Cardiac fibroblast (primary cell): ENCODE data around the gene CDH23.
A peak's percentile ranks its signal among the peaks of the same experiment; 100 is the strongest.

Experiments
- DNase-seq, 2 donors: peaks; one replicate each; pipeline versions ENCODE4 v3.0.0 to v3.0.0-alpha.2; 2010; ENCODE audit warnings: low read depth in 2 of 2
- H3K4me3 ChIP-seq, 2 donors: replicated peaks in 1 of 2; 1 replicate in 1 of 2; 2 replicates in 1 of 2; pipeline ENCODE4 v1.5.1; 2011; ENCODE audit warnings: low read depth in 2 of 2, low read length in 2 of 2, mild to moderate bottlenecking in 2 of 2, moderate library complexity in 1 of 2
- TF ChIP-seq, protein P1 (sequence below): IDR thresholded peaks from one replicate; pipeline ENCODE4 v1.5.1; 2011; ENCODE audit warnings: low read depth, mild to moderate bottlenecking, low read length, inconsistent platforms

Gene CDH23

DNA sequence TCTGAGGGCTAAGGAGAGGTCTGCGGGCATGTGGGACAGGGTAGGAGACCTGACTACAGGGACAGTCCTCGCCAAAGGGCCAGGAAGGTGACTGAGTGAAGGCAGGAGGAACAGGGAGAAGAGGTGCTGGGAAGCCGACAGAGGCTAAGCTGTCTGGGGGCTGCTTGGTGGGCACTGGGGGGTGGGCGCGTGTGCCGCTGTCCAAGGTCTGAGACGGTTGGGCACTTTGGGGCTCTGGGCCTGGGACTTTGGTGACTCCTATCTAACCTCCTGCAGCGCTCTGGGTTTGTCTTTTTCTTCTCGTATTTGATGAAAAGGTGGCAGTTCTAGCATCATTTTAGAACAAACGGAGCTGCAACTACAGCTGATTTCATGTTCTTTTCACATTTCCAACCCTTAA is 181.3 kb downstream of the CDH23 start:
- TF ChIP-seq, protein P1, sequence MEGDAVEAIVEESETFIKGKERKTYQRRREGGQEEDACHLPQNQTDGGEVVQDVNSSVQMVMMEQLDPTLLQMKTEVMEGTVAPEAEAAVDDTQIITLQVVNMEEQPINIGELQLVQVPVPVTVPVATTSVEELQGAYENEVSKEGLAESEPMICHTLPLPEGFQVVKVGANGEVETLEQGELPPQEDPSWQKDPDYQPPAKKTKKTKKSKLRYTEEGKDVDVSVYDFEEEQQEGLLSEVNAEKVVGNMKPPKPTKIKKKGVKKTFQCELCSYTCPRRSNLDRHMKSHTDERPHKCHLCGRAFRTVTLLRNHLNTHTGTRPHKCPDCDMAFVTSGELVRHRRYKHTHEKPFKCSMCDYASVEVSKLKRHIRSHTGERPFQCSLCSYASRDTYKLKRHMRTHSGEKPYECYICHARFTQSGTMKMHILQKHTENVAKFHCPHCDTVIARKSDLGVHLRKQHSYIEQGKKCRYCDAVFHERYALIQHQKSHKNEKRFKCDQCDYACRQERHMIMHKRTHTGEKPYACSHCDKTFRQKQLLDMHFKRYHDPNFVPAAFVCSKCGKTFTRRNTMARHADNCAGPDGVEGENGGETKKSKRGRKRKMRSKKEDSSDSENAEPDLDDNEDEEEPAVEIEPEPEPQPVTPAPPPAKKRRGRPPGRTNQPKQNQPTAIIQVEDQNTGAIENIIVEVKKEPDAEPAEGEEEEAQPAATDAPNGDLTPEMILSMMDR, result no peak

DNA sequence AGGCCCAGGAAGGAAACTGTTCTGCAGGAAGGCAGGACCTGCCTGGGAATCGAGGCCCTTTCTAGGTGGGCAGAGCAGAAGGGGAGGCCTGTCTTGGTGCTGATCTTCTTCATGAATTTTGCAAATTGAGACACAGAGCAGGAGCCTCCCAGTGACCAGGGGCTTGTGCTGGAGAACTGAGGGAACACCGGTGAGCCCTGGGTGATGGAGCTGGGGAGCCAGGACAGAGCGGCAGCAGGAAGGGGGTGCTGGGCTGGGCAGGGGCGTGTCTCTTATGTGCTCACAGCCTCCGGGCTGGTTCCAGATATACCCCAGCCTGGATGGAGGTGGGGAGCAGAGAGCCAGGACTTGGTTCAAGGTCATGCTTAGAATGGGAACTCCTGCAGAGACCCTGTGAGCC is 182.9 kb downstream of the CDH23 start:
- no peak for DNase-seq
- H3K4me3 ChIP-seq, result no peak overlapping the region
- TF ChIP-seq, protein P1, result no peak

More for the DNA sequence above, 181.3 kb downstream of the CDH23 start:
- H3K4me3 ChIP-seq, result no peak overlapping the region
- DNase-seq, result no peak

DNA sequence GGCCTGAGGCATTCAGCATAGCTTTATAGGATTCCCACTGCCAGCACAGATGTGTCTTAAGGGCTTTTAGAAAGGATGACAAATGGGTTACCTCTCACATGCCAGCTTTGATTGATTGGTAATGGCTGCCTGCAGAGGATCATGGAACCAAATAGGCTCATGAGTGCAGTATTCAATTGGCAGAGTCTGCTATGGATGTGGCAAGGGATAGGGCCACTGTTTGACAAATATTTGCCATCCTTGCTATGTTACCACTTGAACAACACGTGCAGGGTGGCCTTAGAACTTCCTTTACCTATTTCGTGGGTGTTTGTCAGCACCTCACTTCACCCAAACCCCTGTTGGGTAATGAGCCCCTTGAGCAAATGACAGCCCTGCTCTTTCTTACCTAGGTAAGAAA is 183.7 kb downstream of the CDH23 start:
- no peak for DNase-seq
- TF ChIP-seq, protein P1, result no peak
- no peak overlapping the region for H3K4me3 ChIP-seq

DNA sequence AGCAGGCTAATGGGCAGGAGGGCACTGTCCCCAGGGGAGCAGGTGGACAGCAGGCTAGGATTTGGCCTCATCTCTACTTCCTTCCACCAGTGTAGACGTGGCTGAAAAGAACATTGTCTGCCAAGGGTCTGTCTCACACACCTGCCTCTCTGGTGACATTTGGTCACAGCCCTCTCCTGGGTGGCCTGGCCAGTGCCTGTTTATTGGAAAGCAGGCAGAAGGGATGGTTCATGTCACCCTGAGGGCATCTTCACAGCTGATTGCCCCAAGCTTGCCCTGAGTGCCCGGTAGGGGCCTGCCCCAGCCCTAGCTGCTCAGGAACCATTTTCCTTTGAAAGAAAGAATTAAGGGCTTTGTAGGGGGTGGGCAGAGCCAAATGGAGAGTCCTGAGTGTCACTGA is 184.2 kb downstream of the CDH23 start:
- no peak for DNase-seq
- TF ChIP-seq, protein P1, result no peak
- H3K4me3 ChIP-seq, result no peak overlapping the region

DNA sequence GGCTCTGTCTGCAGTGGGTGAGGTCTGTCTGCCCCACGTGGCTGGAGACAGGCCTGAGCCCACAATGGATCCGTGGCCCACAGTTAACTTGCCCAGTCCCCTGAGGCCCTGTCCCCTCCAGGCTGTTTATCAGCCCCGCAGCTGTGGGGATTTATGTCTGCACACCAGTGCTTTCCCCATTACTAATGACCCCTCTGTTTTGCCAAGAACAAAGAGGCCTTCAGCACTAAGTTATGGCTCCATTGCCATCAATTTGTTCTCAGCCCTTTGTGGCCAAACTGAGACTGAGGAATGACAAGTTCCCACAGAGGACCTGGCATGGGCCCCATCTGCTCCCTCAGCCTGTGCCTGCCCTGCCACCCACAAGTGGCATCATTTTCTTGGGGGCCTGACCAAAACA is 184.7 kb downstream of the CDH23 start:
- TF ChIP-seq, protein P1, result no peak
- no peak overlapping the region for H3K4me3 ChIP-seq
- no peak for DNase-seq

DNA sequence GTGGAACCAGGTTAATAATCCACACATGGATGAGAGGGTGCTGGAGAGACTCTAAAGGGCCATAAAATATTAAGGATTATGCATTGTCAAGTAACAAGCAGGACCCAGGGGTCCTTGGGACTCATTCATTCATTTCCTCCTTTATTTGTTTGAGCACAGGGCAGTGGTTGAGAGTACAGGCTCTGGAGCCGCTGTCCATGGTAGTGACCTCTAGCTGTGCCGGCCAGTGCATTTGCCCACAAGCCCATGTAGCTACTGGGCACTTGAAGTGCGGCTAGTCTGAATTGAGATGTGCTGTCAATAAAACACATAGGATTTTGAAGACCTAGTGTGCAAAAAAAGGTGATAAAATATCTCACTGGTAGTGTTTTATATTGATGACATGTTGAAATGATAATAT is 185.3 kb downstream of the CDH23 start:
- TF ChIP-seq, protein P1, result no peak
- DNase-seq, result peak; percentile 47 to 67
- H3K4me3 ChIP-seq, result no peak overlapping the region
